ENCODE data around the gene SCARF1. TPM values are rescaled to one million over a fixed set of nuclear protein-coding genes. Genes with fewer than 3 reads are reported as not detected.

The SCARF1 gene
- total and polyA plus RNA-seq, 10 donors = 5.1 to 112 (median 60.3) TPM

Small RNAs within 50 kb of the gene (small RNA-seq; reads per million reads assigned to genes)
- gene RN7SL105P = 0 reads per million in 4 donors

Other genes starting within 250 kb of the SCARF1 start
- gene YWHAE, start 245.5 kb downstream of the SCARF1 start, total RNA-seq = 100 to 1,000 TPM; 234 to 645 (median 289) TPM
- gene YWHAE, start 245.5 kb downstream of the SCARF1 start, polyA plus RNA-seq = 100 to 1,000 TPM; 104 to 199 (median 142) TPM
- gene CRK, start 189.5 kb downstream of the SCARF1 start, total RNA-seq = 10 to 100 TPM; 39.3 to 54.6 (median 48.2) TPM
- gene CRK, start 189.5 kb downstream of the SCARF1 start, polyA plus RNA-seq = 10 to 100 TPM; 11.7 to 20.7 (median 12.0) TPM
- gene MYO1C, start 153.0 kb downstream of the SCARF1 start, total RNA-seq = 100 to 1,000 TPM in 2 of 7 donors, 10 to 100 TPM in 5; 49.2 to 135 (median 81.6) TPM
- 10 to 100 TPM; 14.6 to 21.6 (median 14.6) TPM for gene MYO1C, start 153.0 kb downstream of the SCARF1 start, polyA plus RNA-seq
- gene INPP5K, start 129.1 kb downstream of the SCARF1 start, total RNA-seq = 100 to 1,000 TPM in 1 of 7 donors, 10 to 100 TPM in 6; 43.1 to 107 (median 55.2) TPM
- 10 to 100 TPM; 22.3 to 35.8 (median 23.4) TPM for gene INPP5K, start 129.1 kb downstream of the SCARF1 start, polyA plus RNA-seq
- 10 to 100 TPM; 47.3 to 88.0 (median 68.9) TPM for gene PITPNA, start 82.9 kb downstream of the SCARF1 start, total RNA-seq
- 10 to 100 TPM; 17.0 to 29.6 (median 17.1) TPM for gene PITPNA, start 82.9 kb downstream of the SCARF1 start, polyA plus RNA-seq
- gene SLC43A2, start 16.9 kb downstream of the SCARF1 start, total RNA-seq = 10 to 100 TPM; 51.1 to 84.6 (median 67.3) TPM
- gene SLC43A2, start 16.9 kb downstream of the SCARF1 start, polyA plus RNA-seq = 10 to 100 TPM; 12.6 to 26.8 (median 14.9) TPM
- gene RILP, start 4.1 kb upstream of the SCARF1 start, total RNA-seq = 10 to 100 TPM; 15.8 to 43.9 (median 28.9) TPM
- 10 to 100 TPM; 14.7 to 25.6 (median 17.4) TPM for gene RILP, start 4.1 kb upstream of the SCARF1 start, polyA plus RNA-seq
- gene PRPF8, start 39.1 kb upstream of the SCARF1 start, total RNA-seq = 100 to 1,000 TPM; 210 to 320 (median 268) TPM
- gene PRPF8, start 39.1 kb upstream of the SCARF1 start, polyA plus RNA-seq = 10 to 100 TPM; 67.2 to 91.8 (median 74.8) TPM
- 1 to 10 TPM; 1.7 to 5.4 (median 3.1) TPM for gene TLCD2, start 64.6 kb upstream of the SCARF1 start, total RNA-seq
- under 1 TPM; 0.26 to 0.67 (median 0.28) TPM for gene TLCD2, start 64.6 kb upstream of the SCARF1 start, polyA plus RNA-seq
- 10 to 100 TPM; 38.2 to 74.7 (median 54.7) TPM for gene WDR81, start 79.0 kb upstream of the SCARF1 start, total RNA-seq
- 10 to 100 TPM; 16.2 to 41.3 (median 29.3) TPM for gene WDR81, start 79.0 kb upstream of the SCARF1 start, polyA plus RNA-seq
- gene SERPINF2, start 97.1 kb upstream of the SCARF1 start, total RNA-seq = 1 to 10 TPM; 1.6 to 7.9 (median 5.0) TPM
- 1 to 10 TPM; 3.5 to 7.0 (median 4.9) TPM for gene SERPINF2, start 97.1 kb upstream of the SCARF1 start, polyA plus RNA-seq
- gene SERPINF1, start 116.3 kb upstream of the SCARF1 start, total RNA-seq = 100 to 1,000 TPM in 5 of 7 donors, 10 to 100 TPM in 2; 79.8 to 361 (median 192) TPM
- 100 to 1,000 TPM in 1 of 3 donors, 10 to 100 TPM in 2; 53.5 to 132 (median 99.5) TPM for gene SERPINF1, start 116.3 kb upstream of the SCARF1 start, polyA plus RNA-seq
- gene SMYD4, start 184.2 kb upstream of the SCARF1 start, total RNA-seq = 10 to 100 TPM; 17.2 to 28.1 (median 23.8) TPM
- gene SMYD4, start 184.2 kb upstream of the SCARF1 start, polyA plus RNA-seq = 1 to 10 TPM; 3.8 to 6.1 (median 4.7) TPM
- 100 to 1,000 TPM in 1 of 7 donors, 10 to 100 TPM in 6; 25.2 to 101 (median 76.1) TPM for gene RPA1, start 184.3 kb upstream of the SCARF1 start, total RNA-seq
- 10 to 100 TPM; 20.7 to 29.5 (median 24.2) TPM for gene RPA1, start 184.3 kb upstream of the SCARF1 start, polyA plus RNA-seq